Astrocyte (in vitro differentiated cells and primary cell): ENCODE measurements around the gene ABCG2. TPM values are rescaled to one million over a fixed set of nuclear protein-coding genes. Genes with fewer than 3 reads are reported as not detected.

Experiments used
- DNase-seq: peaks from one replicate; pipeline ENCODE4 v3.0.0-alpha.2; 2010; ENCODE audit warnings: low read depth
- FAIRE-seq: peaks from 2 replicates; lab custom pipeline; 2011; peaks lifted over from hg19 to GRCh38; lab: Jason Lieb, UNC
- H2AFZ ChIP-seq: 2 replicates; pipeline ENCODE4 v1.6.0; 2012; ENCODE audit warnings: low read depth, low read length, inconsistent platforms
- H3K27ac ChIP-seq: 2 replicates; pipeline ENCODE4 v1.5.1; 2011; ENCODE audit warnings: low read depth, low read length, inconsistent platforms
- H3K27me3 ChIP-seq: 2 replicates; pipeline ENCODE4 v1.6.0; 2011; ENCODE audit warnings: low read length, inconsistent platforms; ENCODE audit not compliant: insufficient read depth
- H3K36me3 ChIP-seq: 2 replicates; pipeline ENCODE4 v1.5.1; 2011; ENCODE audit warnings: low read length, inconsistent platforms; ENCODE audit not compliant: insufficient read depth
- H3K4me1 ChIP-seq: 2 replicates; pipeline ENCODE4 v1.5.1; 2011; ENCODE audit warnings: low read length, inconsistent platforms; ENCODE audit not compliant: insufficient read depth
- H3K4me2 ChIP-seq: 2 replicates; pipeline ENCODE4 v1.6.0; 2012; ENCODE audit warnings: low read length, inconsistent platforms
- H3K4me3 ChIP-seq: 2 replicates; pipeline ENCODE4 v1.5.1; 2011; ENCODE audit warnings: low read depth, mild to moderate bottlenecking, low read length, inconsistent platforms; ENCODE audit not compliant: insufficient read depth
- H3K79me2 ChIP-seq: 2 replicates; pipeline ENCODE4 v1.6.0; 2012; ENCODE audit warnings: mild to moderate bottlenecking, low read length, inconsistent platforms; ENCODE audit not compliant: insufficient read depth
- H3K9ac ChIP-seq: 2 replicates; pipeline ENCODE4 v1.6.0; 2012; ENCODE audit warnings: mild to moderate bottlenecking, low read length, inconsistent platforms
- H3K9me3 ChIP-seq: 2 replicates; pipeline ENCODE4 v1.5.1; 2012; ENCODE audit warnings: low read depth, mild to moderate bottlenecking, low read length, inconsistent platforms; ENCODE audit not compliant: insufficient read depth
- H4K20me1 ChIP-seq: 2 replicates; pipeline ENCODE4 v1.6.0; 2012; ENCODE audit warnings: low read length, inconsistent platforms; ENCODE audit not compliant: insufficient read depth
- H3K27ac Mint-ChIP-seq: one replicate; pipeline ENCODE4 v1.8.0; 2021; ENCODE audit warnings: mild to moderate bottlenecking, mixed read lengths; ENCODE audit not compliant: unreplicated experiment
- H3K27me3 Mint-ChIP-seq: one replicate; pipeline ENCODE4 v1.8.0; 2021; ENCODE audit warnings: low read depth, mixed read lengths; ENCODE audit not compliant: unreplicated experiment
- H3K36me3 Mint-ChIP-seq: one replicate; pipeline ENCODE4 v1.8.0; 2021; ENCODE audit warnings: low read depth, mixed read lengths; ENCODE audit not compliant: unreplicated experiment
- H3K4me1 Mint-ChIP-seq: one replicate; pipeline ENCODE4 v1.8.0; 2021; ENCODE audit warnings: low read depth, mixed read lengths; ENCODE audit not compliant: unreplicated experiment
- H3K4me3 Mint-ChIP-seq: one replicate; pipeline ENCODE4 v1.8.0; 2021; ENCODE audit warnings: mild to moderate bottlenecking, moderate library complexity, mixed read lengths; ENCODE audit not compliant: unreplicated experiment
- H3K9me3 Mint-ChIP-seq: one replicate; pipeline ENCODE4 v1.8.0; 2021; ENCODE audit warnings: mild to moderate bottlenecking, mixed read lengths; ENCODE audit not compliant: unreplicated experiment
- CTCF ChIP-seq: IDR thresholded peaks from 2 replicates; pipeline ENCODE4 v1.5.1; 2011; ENCODE audit warnings: low read depth, mild to moderate bottlenecking, inconsistent platforms, low read length, moderate library complexity; ENCODE audit not compliant: insufficient read depth
- EZH2 ChIP-seq: IDR thresholded peaks from 2 replicates; pipeline ENCODE4 v1.6.1; 2012; ENCODE audit warnings: mild to moderate bottlenecking, low read length, inconsistent platforms; ENCODE audit not compliant: insufficient read depth
- total RNA-seq: library from RNA; stranded (reverse); gene quantifications from 2 replicates; pipeline ENCODE4 v1.2.1, GENCODE V29; 2021

The ABCG2 gene
- total RNA-seq, 1 donor from 2014 or later = 2.5 TPM

GRCh38 chr4:88188738-88189417 is 30.4 kb upstream of the ABCG2 start:
- H3K27ac ChIP-seq = no peak overlapping the region
- Mint-ChIP-seq H3K4me3 (no peak overlapping the region), H3K27ac (no peak overlapping the region), H3K27me3 (peaks cover 2% of the 10 kb centered on the region), H3K36me3 (no peaks in the 10 kb centered on the region), H3K4me1 (peaks cover 4% of the 10 kb centered on the region), H3K9me3 (peaks cover 1% of the 10 kb centered on the region)
- no peak overlapping the region for H3K4me3 ChIP-seq
- no peak overlapping the region for H2AFZ ChIP-seq
- H3K9me3 ChIP-seq = no peaks in the 10 kb centered on the region
- no peaks in the 10 kb centered on the region for H3K79me2 ChIP-seq
- no peaks in the 10 kb centered on the region for H3K4me1 ChIP-seq
- no peak overlapping the region for H3K9ac ChIP-seq
- no peaks in the 10 kb centered on the region for H3K36me3 ChIP-seq
- FAIRE-seq (no peak), DNase-seq (no peak)
- TF ChIP-seq CTCF (no peak), EZH2 (no peak)
- no peak overlapping the region for H3K4me2 ChIP-seq
- H4K20me1 ChIP-seq = no peaks in the 10 kb centered on the region
- no peaks in the 10 kb centered on the region for H3K27me3 ChIP-seq

- Mint-ChIP-seq H3K27ac (no peak overlapping the region), H3K9me3 (peaks cover 3% of the 10 kb centered on the region), H3K27me3 (peaks cover 2% of the 10 kb centered on the region), H3K4me3 (no peak overlapping the region), H3K4me1 (peaks cover 4% of the 10 kb centered on the region), H3K36me3 (no peaks in the 10 kb centered on the region)
- Histone ChIP-seq H3K4me2 (no peak overlapping the region), H3K27ac (no peak overlapping the region), H3K4me1 (no peaks in the 10 kb centered on the region), H3K79me2 (no peaks in the 10 kb centered on the region), H3K36me3 (no peaks in the 10 kb centered on the region), H4K20me1 (no peaks in the 10 kb centered on the region), H3K9me3 (no peaks in the 10 kb centered on the region), H3K9ac (no peak overlapping the region), H3K27me3 (no peaks in the 10 kb centered on the region), H2AFZ (no peak overlapping the region), H3K4me3 (no peak overlapping the region)
- DNase-seq (no peak), FAIRE-seq (no peak)
- TF ChIP-seq EZH2 (no peak), CTCF (no peak)
Observed at GRCh38 chr4:88187766-88188165, 29.3 kb upstream of the ABCG2 start.

- no peaks in the 10 kb centered on the region for H3K9me3 ChIP-seq
- TF ChIP-seq EZH2 (no peak), CTCF (no peak)
- DNase-seq (peak; percentile 56), FAIRE-seq (no peak)
- Mint-ChIP-seq H3K4me3 (no peak overlapping the region), H3K27me3 (peaks cover 2% of the 10 kb centered on the region), H3K4me1 (peaks cover 4% of the 10 kb centered on the region), H3K27ac (peak overlapping the region; percentile 48), H3K9me3 (peaks cover 3% of the 10 kb centered on the region), H3K36me3 (no peaks in the 10 kb centered on the region)
- H3K36me3 ChIP-seq = no peaks in the 10 kb centered on the region
- no peak overlapping the region for H3K4me2 ChIP-seq
- H3K4me1 ChIP-seq = no peaks in the 10 kb centered on the region
- H3K27me3 ChIP-seq = no peaks in the 10 kb centered on the region
- H3K9ac ChIP-seq = no peak overlapping the region
- H4K20me1 ChIP-seq = no peaks in the 10 kb centered on the region
- H3K79me2 ChIP-seq = no peaks in the 10 kb centered on the region
- no peak overlapping the region for H3K27ac ChIP-seq
- H2AFZ ChIP-seq = no peak overlapping the region
- H3K4me3 ChIP-seq = no peak overlapping the region
Observed at GRCh38 chr4:88185906-88186305, 27.5 kb upstream of the ABCG2 start.
